AG10803 (cell line): ENCODE results near the gene ADGRV1.

Experiments
- DNase-seq: peaks from one replicate; pipeline ENCODE4 v3.0.0; 2010; ENCODE audit warnings: low read depth
- H3K4me3 ChIP-seq: 2 replicates; pipeline ENCODE4 v1.5.1; 2011; ENCODE audit warnings: mild to moderate bottlenecking, low read length, control low read depth
- TF ChIP-seq, protein P1 (sequence below): conservative IDR thresholded peaks from 2 replicates; pipeline ENCODE4 v1.5.1; 2011; ENCODE audit warnings: mild to moderate bottlenecking, low read length, control low read depth, inconsistent platforms

Gene ADGRV1

DNA sequence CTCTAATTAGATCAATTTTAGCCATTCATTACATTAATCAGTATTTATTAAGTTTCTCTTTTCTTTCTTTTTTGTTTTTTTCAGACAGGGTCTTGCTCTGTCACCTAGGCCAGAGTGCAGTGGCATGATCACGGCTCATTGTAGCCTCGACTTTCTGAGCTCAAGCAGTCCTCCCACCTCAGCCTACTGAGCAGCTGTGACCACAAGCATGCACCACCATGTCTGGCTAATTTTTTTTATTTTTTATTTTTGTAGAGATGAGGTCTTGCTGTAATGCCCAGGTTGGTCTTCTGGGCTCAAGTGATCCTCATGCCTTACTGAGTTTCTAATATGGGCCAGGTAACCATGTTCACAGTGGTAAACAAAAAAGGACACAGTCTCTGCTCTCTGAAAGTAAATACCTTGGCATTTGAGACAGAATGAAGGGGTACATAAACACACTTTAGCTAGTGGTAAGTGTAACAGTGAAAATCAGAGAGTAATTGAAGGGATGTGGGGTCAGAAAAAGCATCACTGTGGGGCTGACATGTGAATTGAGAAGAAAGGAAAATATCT is 336.3 kb downstream of the ADGRV1 start:
- DNase-seq: no peak
- TF ChIP-seq, protein P1, sequence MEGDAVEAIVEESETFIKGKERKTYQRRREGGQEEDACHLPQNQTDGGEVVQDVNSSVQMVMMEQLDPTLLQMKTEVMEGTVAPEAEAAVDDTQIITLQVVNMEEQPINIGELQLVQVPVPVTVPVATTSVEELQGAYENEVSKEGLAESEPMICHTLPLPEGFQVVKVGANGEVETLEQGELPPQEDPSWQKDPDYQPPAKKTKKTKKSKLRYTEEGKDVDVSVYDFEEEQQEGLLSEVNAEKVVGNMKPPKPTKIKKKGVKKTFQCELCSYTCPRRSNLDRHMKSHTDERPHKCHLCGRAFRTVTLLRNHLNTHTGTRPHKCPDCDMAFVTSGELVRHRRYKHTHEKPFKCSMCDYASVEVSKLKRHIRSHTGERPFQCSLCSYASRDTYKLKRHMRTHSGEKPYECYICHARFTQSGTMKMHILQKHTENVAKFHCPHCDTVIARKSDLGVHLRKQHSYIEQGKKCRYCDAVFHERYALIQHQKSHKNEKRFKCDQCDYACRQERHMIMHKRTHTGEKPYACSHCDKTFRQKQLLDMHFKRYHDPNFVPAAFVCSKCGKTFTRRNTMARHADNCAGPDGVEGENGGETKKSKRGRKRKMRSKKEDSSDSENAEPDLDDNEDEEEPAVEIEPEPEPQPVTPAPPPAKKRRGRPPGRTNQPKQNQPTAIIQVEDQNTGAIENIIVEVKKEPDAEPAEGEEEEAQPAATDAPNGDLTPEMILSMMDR: no peak
- H3K4me3 ChIP-seq: no peak overlapping the region

DNA sequence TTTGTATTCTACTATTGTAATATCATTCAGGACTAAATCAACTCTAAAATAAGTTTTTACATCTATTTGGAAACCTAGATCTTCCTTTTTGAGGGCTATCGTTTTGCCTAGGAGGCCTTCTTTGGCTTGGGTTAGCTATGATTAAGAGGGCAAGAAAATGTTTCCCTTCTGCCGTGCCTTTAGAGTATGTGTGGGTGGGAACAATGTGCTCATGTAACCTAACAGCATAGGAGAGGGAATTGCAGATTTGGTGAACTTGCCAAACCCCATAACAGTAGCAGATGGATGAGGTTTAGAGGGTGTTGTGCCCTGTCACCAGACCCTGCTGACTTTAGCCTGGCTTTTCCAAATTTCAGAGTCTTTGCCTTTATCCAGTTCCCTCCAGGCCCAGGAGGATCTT is 339.0 kb downstream of the ADGRV1 start:
- TF ChIP-seq, protein P1: no peak
- DNase-seq: no peak
- no peak overlapping the region for H3K4me3 ChIP-seq

DNA sequence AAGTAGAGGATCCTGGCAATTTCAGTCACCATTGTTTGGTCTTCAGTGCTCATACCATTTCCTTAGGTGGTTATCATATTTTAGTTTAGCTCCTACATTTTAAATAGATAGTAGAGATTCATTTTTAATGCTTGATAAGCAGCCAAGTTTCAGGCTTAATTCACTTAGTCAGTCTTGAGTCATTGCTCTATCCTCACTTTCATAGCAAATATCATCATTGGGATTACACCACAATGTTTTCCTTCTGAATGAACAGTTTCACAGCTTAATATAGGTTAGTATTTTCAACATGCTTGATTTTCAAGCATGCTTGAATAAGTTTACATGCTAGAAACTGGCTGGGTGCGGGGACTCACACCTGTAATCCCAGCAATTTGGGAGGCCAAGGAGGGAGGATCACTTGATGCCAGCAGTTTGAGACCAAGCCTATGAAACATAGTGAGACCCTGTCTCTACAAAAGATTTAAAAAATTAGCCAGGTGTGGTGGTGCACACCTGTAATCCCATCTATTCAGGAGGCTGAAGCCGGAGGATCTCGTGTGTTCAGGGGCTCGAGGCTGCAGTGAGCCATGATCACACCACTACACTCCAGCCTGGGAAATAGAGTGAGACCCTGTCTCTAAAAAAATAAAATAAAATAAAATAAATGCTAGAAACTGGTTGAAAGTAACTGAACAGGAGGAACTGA is 339.9 kb downstream of the ADGRV1 start:
- DNase-seq: peak; percentile 8
- TF ChIP-seq, protein P1: no peak
- H3K4me3 ChIP-seq: no peak overlapping the region

DNA sequence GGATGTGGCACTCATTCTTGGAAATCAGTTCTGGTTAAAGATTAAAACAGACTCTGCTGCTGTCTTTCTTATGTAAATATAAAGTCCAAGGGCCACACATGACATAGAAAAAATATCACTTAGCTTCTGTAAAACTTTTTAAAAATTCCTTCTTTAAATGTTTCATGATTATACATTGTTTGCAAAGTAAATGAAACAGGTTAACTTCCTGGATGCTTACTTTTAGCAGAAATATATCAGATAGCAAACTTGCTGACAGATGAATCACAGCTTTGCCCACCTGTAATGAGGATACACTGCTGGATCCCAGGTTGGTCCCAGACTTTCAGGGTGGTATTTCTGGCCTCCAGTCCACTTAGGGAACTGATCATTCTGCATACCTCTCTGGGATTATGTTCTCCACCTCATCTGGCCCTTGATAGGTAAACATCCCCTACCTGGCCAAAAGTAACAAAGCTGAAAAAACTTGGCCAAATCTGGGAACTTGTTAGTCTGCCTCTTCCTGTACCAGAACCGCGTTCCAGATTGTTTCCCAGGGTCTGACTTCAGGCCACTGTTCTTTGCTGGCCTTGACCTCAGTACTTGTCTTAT is 340.5 kb downstream of the ADGRV1 start:
- TF ChIP-seq, protein P1: no peak
- DNase-seq: no peak
- no peak overlapping the region for H3K4me3 ChIP-seq

DNA sequence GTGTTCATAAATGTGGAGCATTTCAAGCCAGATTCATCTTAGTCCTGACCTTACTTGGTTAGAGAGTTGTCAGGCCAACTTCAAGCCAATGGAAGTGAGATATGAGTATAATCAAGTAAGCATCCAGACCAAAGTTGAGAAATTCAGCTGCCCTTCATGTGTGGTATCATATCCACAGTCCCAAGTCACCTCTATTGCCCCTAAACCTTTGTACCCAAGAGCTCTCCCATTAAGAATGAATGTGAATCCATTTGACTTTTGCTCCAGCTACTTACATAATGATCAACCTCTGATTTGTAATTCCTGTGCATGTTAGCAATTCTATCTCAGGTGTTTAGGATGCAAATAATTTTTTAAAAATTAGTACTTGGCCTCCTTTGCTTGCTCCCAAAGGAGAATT is 342.7 kb downstream of the ADGRV1 start:
- TF ChIP-seq, protein P1: no peak
- no peak overlapping the region for H3K4me3 ChIP-seq
- no peak for DNase-seq

DNA sequence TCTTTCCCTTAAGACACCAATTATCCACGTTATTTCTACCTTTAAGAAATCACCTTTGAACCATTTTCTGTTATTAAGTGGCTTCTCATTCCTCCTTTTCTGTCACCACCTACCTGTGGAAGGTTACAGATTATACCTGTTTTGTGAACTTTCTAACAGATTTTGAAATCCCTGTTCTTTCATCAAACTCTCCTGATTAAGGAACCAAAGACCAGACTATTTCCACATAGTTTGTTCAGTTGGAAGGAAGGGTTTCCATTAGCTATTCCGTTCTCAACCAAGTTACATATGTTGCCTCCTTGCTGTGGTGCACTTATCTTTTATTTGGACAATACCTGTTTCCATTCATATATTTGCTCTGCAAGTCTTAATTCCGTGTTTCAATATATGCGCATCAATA is 343.6 kb downstream of the ADGRV1 start:
- no peak overlapping the region for H3K4me3 ChIP-seq
- TF ChIP-seq, protein P1: no peak
- no peak for DNase-seq
